Measurements from ENCODE around the gene UBXN7.

DNA sequence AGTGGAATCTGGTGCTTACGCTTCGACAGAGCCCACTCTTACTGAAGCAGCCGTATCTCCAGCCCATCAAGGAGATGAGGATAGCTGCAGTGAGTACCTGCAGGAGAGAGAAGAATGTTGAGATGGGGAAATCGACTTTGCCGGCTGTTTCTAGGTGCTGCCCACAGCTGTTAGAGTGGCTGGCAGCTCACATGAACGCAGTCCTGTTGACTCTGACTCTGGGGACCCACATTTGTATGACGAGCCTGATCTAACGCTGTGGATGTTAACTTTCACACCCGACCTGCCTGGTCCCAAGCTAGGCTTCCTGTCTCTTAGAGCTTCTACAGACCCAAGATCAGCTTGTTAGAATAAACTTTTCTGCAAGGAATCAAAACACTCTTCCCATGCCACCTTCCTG, 105.3 kb downstream of the UBXN7 start:
- TF ChIP-seq, protein P1, sequence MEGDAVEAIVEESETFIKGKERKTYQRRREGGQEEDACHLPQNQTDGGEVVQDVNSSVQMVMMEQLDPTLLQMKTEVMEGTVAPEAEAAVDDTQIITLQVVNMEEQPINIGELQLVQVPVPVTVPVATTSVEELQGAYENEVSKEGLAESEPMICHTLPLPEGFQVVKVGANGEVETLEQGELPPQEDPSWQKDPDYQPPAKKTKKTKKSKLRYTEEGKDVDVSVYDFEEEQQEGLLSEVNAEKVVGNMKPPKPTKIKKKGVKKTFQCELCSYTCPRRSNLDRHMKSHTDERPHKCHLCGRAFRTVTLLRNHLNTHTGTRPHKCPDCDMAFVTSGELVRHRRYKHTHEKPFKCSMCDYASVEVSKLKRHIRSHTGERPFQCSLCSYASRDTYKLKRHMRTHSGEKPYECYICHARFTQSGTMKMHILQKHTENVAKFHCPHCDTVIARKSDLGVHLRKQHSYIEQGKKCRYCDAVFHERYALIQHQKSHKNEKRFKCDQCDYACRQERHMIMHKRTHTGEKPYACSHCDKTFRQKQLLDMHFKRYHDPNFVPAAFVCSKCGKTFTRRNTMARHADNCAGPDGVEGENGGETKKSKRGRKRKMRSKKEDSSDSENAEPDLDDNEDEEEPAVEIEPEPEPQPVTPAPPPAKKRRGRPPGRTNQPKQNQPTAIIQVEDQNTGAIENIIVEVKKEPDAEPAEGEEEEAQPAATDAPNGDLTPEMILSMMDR (conservative IDR thresholded peaks at IDR 0.05; ENCODE audit: low read depth, low read length) = no peak
- no peak for TF ChIP-seq RFX5 (IDR thresholded peaks at IDR 0.05; ENCODE audit: low read depth, low read length)
- TF ChIP-seq, protein P2, sequence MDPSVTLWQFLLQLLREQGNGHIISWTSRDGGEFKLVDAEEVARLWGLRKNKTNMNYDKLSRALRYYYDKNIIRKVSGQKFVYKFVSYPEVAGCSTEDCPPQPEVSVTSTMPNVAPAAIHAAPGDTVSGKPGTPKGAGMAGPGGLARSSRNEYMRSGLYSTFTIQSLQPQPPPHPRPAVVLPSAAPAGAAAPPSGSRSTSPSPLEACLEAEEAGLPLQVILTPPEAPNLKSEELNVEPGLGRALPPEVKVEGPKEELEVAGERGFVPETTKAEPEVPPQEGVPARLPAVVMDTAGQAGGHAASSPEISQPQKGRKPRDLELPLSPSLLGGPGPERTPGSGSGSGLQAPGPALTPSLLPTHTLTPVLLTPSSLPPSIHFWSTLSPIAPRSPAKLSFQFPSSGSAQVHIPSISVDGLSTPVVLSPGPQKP (IDR thresholded peaks at IDR 0.05; ENCODE audit: borderline replicate concordance, low read depth, low read length) = no peak
- no peak for TF ChIP-seq FOS (IDR thresholded peaks at IDR 0.05; ENCODE audit: low read depth, low read length)
- TF ChIP-seq CHD1 (IDR thresholded peaks at IDR 0.05; ENCODE audit: low read depth, low read length) = no peak
- no peak for TF ChIP-seq MXI1 (IDR thresholded peaks at IDR 0.05; ENCODE audit: borderline replicate concordance, low read depth, low read length)
- TF ChIP-seq MAFK (IDR thresholded peaks at IDR 0.05; ENCODE audit: low read depth, low read length) = no peak
- no peak for TF ChIP-seq BHLHE40 (IDR thresholded peaks at IDR 0.05; ENCODE audit: low read depth, low read length)
